Glutamatergic neuron (in vitro differentiated cells): Measurements from ENCODE around the gene DPM3. TPM values are rescaled to one million over a fixed set of nuclear protein-coding genes. Genes with fewer than 3 reads are reported as not detected.
"Not testable (repeated sequence)": the region's sequence is repeated elsewhere in the genome, so short reads cannot be mapped to it uniquely, and the experiment has no call there.

Source experiments
- DNase-seq: peaks from one replicate; pipeline ENCODE4 v3.0.0; 2022
- H3K27ac Mint-ChIP-seq: one replicate; pipeline ENCODE4 v1.8.0; 2020; ENCODE audit warnings: mild to moderate bottlenecking, mixed read lengths, inconsistent platforms; ENCODE audit not compliant: unreplicated experiment
- H3K27me3 Mint-ChIP-seq: one replicate; pipeline ENCODE4 v1.8.0; 2020; ENCODE audit warnings: mild to moderate bottlenecking, moderate library complexity, mixed read lengths, inconsistent platforms; ENCODE audit not compliant: unreplicated experiment
- H3K36me3 Mint-ChIP-seq: one replicate; pipeline ENCODE4 v1.8.0; 2020; ENCODE audit warnings: mild to moderate bottlenecking, mixed read lengths, inconsistent platforms; ENCODE audit not compliant: unreplicated experiment
- H3K4me1 Mint-ChIP-seq: one replicate; pipeline ENCODE4 v1.8.0; 2020; ENCODE audit warnings: mild to moderate bottlenecking, low read depth, mixed read lengths, inconsistent platforms; ENCODE audit not compliant: unreplicated experiment
- H3K4me3 Mint-ChIP-seq: one replicate; pipeline ENCODE4 v1.8.0; 2020; ENCODE audit warnings: mild to moderate bottlenecking, mixed read lengths, inconsistent platforms; ENCODE audit not compliant: unreplicated experiment
- H3K9me3 Mint-ChIP-seq: one replicate; pipeline ENCODE4 v1.8.0; 2020; ENCODE audit warnings: mild to moderate bottlenecking, moderate library complexity, mixed read lengths, inconsistent platforms; ENCODE audit not compliant: unreplicated experiment
- long read RNA-seq: library from polyadenylated mRNA; unstranded; transcript quantifications from one replicate; pipeline ENCODE4 v2.0.0, GENCODE V29; 2020; ENCODE audit not compliant: unreplicated experiment
- total RNA-seq: library from RNA; stranded (reverse); fragmentation: NEBNext Ultra II Directional; extraction: Animal tissue kit (Norgen Biotek cat#: 25700); gene quantifications from one replicate; pipeline ENCODE4 v1.2.1, GENCODE V29; 2021; ENCODE audit not compliant: unreplicated experiment
- TF ChIP-seq, protein P1 (sequence below): fragments of 200-600 bp; sonication (generic); IDR thresholded peaks from one replicate; pipeline ENCODE4 v1.5.0; 2021; ENCODE audit not compliant: partially characterized antibody, unreplicated experiment

Gene DPM3, protein sequence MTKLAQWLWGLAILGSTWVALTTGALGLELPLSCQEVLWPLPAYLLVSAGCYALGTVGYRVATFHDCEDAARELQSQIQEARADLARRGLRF
- total RNA-seq, result 27.7 TPM
- long read RNA-seq, transcript DPM3-203 (2 exons, 409 nt), result major isoform, 7 of 9 reads
- long read RNA-seq, partial matches to known transcripts, result 0 of 9 reads
- long read RNA-seq, other reads (novel, unspliced or antisense), result 0 of 9 reads

DNA sequence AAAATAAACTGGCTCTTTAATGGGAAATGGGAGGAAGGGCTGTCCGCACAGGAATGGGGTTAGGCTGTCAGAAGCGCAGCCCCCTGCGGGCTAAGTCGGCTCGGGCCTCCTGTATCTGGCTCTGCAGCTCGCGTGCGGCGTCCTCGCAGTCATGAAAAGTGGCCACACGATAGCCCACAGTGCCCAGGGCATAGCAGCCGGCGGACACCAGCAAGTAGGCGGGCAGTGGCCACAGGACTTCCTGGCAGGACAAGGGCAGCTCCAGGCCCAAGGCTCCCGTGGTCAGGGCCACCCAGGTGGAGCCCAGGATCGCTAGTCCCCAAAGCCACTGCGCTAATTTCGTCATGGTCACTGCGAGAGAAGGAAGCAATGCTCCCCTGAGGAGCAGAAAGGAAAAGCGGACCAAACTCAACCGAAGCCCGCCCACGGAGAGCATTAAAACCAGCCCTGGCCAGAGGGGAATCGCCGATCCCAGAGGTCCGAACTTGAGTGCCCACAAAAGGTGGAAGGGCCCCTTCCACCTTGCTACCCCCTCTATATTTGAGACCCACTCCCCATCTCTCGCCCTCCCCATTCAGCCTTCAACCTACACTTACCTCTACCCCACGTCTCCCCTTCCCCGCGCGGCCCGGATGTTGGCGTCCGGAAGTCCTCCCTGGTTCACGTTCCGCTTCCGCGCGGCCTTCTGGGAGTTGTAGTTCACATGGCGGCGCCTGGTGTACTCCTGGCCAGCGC, at the start of gene DPM3:
TSS of gene DPM3 (minus strand) at position 637 of the 735 bp plus-strand sequence. CDS start at position 346, 291 bp downstream.
- Mint-ChIP-seq H3K36me3 (no peaks in the 10 kb centered on the region), H3K9me3 (peaks cover 2% of the 10 kb centered on the region), H3K4me3 (peak within 1 kb of the TSS; percentile 95), H3K27me3 (peaks cover 10% of the 10 kb centered on the region), H3K4me1 (no peaks in the 10 kb centered on the region), H3K27ac (peak within 1 kb of the TSS; percentile 64)
- DNase-seq, result peak; percentile 94
- TF ChIP-seq, protein P1, sequence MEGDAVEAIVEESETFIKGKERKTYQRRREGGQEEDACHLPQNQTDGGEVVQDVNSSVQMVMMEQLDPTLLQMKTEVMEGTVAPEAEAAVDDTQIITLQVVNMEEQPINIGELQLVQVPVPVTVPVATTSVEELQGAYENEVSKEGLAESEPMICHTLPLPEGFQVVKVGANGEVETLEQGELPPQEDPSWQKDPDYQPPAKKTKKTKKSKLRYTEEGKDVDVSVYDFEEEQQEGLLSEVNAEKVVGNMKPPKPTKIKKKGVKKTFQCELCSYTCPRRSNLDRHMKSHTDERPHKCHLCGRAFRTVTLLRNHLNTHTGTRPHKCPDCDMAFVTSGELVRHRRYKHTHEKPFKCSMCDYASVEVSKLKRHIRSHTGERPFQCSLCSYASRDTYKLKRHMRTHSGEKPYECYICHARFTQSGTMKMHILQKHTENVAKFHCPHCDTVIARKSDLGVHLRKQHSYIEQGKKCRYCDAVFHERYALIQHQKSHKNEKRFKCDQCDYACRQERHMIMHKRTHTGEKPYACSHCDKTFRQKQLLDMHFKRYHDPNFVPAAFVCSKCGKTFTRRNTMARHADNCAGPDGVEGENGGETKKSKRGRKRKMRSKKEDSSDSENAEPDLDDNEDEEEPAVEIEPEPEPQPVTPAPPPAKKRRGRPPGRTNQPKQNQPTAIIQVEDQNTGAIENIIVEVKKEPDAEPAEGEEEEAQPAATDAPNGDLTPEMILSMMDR, result no peak

DNA sequence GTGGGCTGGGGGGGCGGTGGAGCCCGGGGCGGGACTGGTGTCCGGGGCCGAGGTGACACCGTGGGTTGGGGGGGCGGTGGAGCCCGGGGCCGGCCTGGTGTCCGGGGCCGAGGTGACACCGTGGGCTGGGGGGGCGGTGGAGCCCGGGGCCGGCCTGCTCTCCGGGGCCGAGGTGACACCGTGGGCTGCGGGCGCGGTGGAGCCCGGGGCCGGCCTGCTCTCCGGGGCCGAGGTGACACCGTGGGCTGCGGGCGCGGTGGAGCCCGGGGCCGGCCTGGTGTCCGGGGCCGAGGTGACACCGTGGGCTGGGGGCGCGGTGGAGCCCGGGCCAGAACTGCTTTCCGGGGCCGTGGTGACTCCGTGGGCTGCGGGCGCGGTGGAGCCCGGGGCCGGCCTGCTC, 49.6 kb upstream of the DPM3 start:
- DNase-seq, H3K4me1 Mint-ChIP-seq, H3K4me3 Mint-ChIP-seq, H3K27ac Mint-ChIP-seq, H3K36me3 Mint-ChIP-seq: not testable (repeated sequence)
- peaks cover 20% of the 10 kb centered on the region for H3K9me3 Mint-ChIP-seq
- H3K27me3 Mint-ChIP-seq, result peaks cover 16% of the 10 kb centered on the region

DNA sequence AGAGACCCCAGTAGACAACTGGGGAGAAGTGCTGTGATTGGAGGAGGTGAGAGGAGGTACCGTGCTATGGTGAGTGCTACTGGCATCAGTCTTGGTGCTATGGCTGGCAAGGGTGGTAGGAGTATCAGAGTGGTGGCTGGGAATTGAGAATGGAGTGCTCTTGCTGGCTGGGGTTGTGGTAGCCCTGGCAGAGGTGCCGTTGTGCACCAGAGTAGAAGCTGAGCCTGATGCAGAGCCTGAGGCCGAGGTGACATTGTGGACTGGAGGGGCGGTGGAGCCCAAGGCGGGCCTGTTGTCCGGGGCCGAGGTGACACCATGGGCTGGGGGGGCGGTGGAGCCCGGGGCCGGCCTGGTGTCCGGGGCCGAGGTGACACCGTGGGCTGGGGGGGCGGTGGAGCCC, 47.9 kb upstream of the DPM3 start:
- H3K36me3 Mint-ChIP-seq, result no peaks in the 10 kb centered on the region
- peak overlapping the region; percentile 81 for H3K27ac Mint-ChIP-seq
- peak overlapping the region; percentile 13 for H3K4me3 Mint-ChIP-seq
- TF ChIP-seq, protein P1, result no peak
- peaks cover 10% of the 10 kb centered on the region for H3K27me3 Mint-ChIP-seq
- peaks cover 14% of the 10 kb centered on the region for H3K9me3 Mint-ChIP-seq
- DNase-seq, result no peak
- H3K4me1 Mint-ChIP-seq, result peaks cover 3% of the 10 kb centered on the region

DNA sequence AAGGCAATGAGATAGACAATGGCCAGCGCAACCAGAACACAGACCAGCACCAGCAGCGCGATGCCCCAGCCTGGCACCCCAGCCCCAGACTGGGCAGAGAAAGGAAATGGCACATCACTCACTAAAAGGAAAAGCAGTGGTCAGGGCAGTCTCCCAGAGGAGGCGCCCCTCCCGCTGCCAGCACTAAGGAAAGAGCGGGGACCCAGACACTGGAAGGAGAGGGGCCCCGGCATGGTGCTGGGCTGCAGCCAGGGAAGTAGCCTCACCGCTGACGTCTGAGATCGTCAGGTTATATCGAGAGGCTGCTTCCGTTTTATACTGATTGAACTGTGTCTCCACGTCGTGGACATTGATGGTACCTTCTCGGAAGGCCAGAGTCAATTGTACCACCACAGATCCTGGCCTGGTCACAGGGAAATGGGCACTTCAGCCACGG, 47.1 kb upstream of the DPM3 start:
- H3K27ac Mint-ChIP-seq, result no peak overlapping the region
- no peak for DNase-seq
- TF ChIP-seq, protein P1, result no peak
- no peak overlapping the region for H3K4me3 Mint-ChIP-seq
- peaks cover 12% of the 10 kb centered on the region for H3K27me3 Mint-ChIP-seq
- H3K9me3 Mint-ChIP-seq, result peaks cover 13% of the 10 kb centered on the region
- H3K36me3 Mint-ChIP-seq, result no peaks in the 10 kb centered on the region
- H3K4me1 Mint-ChIP-seq, result peaks cover 2% of the 10 kb centered on the region

DNA sequence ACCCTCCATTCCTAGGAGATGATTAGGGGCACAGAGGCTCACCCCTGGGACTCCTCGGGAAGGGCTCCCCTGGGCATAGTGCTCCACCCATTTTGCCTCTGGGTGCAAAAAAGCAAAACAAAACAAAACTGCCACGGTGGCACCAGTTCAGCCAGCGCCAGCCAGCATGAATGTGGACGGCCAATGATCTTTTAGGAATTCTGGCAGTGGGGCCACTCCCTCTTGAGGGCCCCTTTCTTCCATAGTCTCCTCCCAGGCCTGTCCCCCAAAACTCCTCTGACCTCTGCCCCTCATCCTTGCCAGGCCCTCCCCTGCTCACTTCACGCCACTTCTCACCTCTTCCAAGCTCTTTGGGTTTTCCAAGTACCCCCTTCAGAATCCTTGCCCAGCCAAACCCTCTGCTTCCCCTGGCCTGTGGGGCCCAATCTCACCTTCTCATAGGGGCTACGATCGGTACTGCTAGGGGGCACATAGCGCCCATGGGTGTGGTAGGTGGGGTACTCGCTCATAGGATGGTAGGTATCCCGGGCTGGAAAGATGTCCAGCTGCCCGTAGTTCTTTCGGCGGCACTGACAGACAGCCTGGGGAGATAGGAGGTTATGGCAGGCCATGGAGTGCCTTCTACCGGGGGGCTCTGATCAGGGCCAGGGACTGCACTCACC, 46.6 kb upstream of the DPM3 start:
- H3K27me3 Mint-ChIP-seq, result peaks cover 12% of the 10 kb centered on the region
- H3K27ac Mint-ChIP-seq, result no peak overlapping the region
- TF ChIP-seq, protein P1, result no peak
- peaks cover 9% of the 10 kb centered on the region for H3K9me3 Mint-ChIP-seq
- DNase-seq, result no peak
- no peak overlapping the region for H3K4me3 Mint-ChIP-seq
- no peaks in the 10 kb centered on the region for H3K4me1 Mint-ChIP-seq
- H3K36me3 Mint-ChIP-seq, result no peaks in the 10 kb centered on the region
